Sigmoid colon (tissue), 3 donors: ENCODE results near the gene CDH13.

Source experiments
- POLR2A ChIP-seq, 2 donors: fragments of 450-650 bp; IDR thresholded peaks; one replicate each; pipeline ENCODE4 v1.6.1; 2016; ENCODE audit warnings: antibody characterized with exemption in 2 of 2, mild to moderate bottlenecking in 2 of 2, moderate library complexity in 2 of 2
- TF ChIP-seq, protein P1 (sequence below), 4 experiments: fragments of 450-650 bp in 3 of 4; fragments of 200-600 bp in 1 of 4; IDR thresholded peaks; one replicate each; pipeline ENCODE4 v1.5.1; 2016 to 2019; ENCODE audit warnings: antibody characterized with exemption in 4 of 4, mild to moderate bottlenecking in 3 of 4, moderate library complexity in 2 of 4

DNA sequence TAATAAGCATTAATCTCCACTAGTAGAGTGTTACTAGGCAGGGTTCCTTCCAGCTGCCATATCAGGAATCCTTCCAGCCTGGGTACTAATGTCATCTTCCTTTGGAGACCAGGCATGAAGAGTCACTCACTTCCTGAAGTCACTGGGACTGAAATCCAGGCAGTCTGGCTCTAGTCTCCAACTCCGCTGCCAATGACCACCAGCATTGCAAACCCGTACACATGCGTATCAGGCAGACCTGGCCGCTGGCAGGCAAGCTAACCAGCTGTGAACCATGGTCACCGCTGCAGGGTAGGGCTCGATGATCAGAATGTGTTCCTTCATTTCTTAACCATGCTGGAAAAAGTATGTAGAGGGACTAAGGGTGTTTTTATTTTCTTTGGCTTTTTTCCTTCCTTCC, 255.5 kb downstream of the CDH13 start:
- TF ChIP-seq, protein P1, sequence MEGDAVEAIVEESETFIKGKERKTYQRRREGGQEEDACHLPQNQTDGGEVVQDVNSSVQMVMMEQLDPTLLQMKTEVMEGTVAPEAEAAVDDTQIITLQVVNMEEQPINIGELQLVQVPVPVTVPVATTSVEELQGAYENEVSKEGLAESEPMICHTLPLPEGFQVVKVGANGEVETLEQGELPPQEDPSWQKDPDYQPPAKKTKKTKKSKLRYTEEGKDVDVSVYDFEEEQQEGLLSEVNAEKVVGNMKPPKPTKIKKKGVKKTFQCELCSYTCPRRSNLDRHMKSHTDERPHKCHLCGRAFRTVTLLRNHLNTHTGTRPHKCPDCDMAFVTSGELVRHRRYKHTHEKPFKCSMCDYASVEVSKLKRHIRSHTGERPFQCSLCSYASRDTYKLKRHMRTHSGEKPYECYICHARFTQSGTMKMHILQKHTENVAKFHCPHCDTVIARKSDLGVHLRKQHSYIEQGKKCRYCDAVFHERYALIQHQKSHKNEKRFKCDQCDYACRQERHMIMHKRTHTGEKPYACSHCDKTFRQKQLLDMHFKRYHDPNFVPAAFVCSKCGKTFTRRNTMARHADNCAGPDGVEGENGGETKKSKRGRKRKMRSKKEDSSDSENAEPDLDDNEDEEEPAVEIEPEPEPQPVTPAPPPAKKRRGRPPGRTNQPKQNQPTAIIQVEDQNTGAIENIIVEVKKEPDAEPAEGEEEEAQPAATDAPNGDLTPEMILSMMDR (IDR thresholded peaks at IDR 0.05), result no peak
- no peak for TF ChIP-seq POLR2A (IDR thresholded peaks at IDR 0.05)
